GM10266 (cell line): ENCODE data around the gene LDLRAD3.

Experiments
- DNase-seq: peaks from one replicate; pipeline ENCODE4 v3.0.0; 2012; ENCODE audit errors: extremely low spot score
- TF ChIP-seq, protein P1 (sequence below): IDR thresholded peaks from 2 replicates; pipeline ENCODE4 v1.5.1; 2012; ENCODE audit warnings: mild to moderate bottlenecking, low read depth; ENCODE audit not compliant: control insufficient read depth, insufficient read depth; ENCODE audit errors: missing control alignments

Gene LDLRAD3

DNA sequence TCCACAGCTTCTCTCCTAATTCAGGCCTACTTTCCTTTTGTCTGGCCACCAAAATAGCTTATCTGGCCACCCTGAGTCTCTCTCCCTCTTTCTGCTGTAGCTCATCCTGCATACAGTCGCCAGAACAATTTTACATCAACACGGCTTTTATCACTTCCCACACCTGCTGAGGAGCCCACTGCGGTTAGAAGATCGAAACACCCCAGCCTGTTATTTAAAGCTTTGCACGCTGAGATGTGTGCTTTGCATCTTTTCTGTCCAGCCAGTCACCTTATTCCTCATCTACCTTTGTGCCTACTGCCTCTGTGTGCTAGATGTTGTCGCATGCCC, 249.4 kb downstream of the LDLRAD3 start:
- TF ChIP-seq, protein P1, sequence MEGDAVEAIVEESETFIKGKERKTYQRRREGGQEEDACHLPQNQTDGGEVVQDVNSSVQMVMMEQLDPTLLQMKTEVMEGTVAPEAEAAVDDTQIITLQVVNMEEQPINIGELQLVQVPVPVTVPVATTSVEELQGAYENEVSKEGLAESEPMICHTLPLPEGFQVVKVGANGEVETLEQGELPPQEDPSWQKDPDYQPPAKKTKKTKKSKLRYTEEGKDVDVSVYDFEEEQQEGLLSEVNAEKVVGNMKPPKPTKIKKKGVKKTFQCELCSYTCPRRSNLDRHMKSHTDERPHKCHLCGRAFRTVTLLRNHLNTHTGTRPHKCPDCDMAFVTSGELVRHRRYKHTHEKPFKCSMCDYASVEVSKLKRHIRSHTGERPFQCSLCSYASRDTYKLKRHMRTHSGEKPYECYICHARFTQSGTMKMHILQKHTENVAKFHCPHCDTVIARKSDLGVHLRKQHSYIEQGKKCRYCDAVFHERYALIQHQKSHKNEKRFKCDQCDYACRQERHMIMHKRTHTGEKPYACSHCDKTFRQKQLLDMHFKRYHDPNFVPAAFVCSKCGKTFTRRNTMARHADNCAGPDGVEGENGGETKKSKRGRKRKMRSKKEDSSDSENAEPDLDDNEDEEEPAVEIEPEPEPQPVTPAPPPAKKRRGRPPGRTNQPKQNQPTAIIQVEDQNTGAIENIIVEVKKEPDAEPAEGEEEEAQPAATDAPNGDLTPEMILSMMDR, result no peak
- no peak for DNase-seq

DNA sequence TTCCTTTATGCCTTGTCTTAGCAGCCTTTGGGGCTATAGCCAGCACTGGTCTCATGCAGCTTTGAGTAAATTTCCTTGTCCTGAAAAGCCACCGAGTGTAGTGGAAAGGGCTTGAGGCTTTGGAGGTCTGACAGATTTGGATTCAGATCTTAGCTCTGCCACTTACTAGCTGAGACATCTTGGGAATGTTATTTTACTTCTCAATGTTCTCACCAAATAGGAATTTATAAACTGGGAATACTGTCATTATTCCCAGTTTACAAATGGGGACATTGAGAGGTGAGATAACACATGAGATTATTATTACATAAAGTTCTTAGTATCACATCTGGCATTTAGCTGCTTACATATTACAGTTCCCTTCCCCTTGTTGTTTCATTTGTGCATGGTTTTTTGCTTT, 249.9 kb downstream of the LDLRAD3 start:
- TF ChIP-seq, protein P1, result no peak
- no peak for DNase-seq

DNA sequence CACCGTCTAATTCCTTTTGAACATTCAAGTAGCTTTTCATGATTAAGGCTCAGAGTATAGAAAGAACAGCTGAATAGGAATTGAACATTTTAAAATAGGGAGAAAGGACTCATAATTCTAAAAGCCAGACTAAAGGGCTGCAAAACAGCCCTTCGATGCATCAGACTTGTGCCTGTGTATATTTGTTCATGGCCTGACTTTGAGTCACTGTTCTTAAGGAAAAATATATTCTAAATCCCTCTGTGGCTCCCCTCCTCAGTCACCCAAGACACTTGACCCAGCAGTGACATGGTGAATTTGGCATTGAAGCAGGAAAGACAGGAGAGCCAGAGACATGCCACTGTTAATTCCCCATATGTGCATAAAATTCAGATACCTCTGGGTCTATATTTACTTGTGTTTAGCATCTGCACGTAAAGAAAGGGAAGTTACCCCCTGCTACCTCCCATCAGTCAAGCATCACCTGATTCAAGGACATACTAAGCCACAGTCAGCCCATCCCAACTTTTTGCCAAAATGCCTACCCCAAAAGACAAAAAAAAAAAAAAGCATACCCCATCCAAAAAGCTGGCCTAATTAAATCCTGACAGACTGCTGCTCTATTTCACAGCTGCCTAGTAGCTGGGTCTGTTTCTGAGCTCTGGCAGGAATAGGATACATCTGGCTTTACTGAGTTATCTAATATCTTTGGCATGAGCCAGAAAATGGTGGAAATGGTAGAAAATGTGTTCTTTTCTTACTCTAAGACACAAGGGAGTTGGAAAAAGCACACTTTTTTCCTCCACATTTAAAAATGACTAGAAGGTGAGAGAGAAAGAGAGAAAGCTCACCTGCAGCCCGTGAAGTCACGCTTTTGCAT, 251.9 kb downstream of the LDLRAD3 start:
- DNase-seq, result no peak
- TF ChIP-seq, protein P1, result no peak

DNA sequence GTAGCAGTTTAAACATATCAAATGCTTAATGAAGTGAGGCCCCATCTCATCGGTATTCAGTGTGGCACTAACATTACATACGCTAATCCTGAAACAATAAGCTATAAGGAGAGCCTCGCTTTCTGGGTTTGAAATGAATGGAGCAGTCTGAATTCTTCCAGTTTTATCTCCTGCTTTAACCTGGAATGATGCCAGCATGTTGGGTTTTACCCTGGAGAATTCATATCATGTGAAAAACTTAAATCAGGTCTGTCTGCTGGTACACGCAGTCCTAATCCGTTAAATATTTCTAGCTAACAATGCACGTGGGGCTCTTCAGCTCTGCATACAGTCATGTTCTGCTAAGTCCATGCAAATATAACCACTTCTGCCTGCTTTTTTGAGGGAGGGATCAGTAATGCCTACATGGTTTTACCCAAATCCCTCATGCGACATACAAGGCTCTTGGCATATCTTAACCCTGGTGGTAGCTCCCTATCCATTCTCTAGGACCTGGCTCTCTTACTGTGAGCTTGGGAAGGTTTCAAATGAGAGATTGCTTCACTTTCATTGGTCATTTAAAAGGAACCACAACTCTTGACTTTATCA, 252.6 kb downstream of the LDLRAD3 start:
- TF ChIP-seq, protein P1, result no peak
- DNase-seq, result no peak

DNA sequence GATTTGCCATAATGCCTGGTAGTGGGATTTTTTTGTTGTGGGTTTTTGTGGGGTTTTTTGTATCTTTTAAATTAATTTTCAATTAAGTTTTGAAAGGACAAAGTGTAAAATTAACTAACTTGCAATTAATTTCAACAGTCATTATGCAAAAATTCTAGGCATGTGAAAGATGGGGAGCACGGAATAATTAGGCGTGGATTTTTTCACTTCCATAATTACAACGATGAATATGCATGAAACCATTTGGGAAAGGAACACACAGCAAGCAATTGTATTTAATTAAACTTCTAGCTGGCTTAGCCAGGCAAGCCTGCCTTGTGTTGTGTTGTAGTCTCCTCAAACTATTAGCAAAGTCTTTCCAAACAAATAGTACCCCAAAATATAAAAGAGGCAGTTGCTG, 257.5 kb downstream of the LDLRAD3 start:
- no peak for DNase-seq
- TF ChIP-seq, protein P1, result no peak

DNA sequence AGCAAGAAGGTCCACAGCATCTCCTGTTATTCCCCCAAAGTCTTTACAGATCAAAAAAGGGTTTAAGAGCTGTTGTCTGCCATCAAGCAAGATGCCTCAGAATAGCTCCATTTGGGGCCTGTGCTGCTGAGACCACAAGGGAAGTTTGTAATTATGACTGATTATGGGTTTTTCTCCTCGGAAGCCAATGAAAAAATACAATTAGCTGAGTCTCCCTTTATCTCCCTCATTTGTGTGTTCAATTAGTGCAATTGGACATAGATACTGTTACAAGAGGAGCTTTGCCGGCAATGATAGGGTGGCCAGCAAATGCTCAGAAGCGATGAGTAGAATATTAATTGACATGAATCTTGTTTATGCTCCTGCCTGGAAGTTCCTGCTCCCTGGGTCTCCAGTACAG, 261.7 kb downstream of the LDLRAD3 start:
- TF ChIP-seq, protein P1, result no peak
- no peak for DNase-seq

DNA sequence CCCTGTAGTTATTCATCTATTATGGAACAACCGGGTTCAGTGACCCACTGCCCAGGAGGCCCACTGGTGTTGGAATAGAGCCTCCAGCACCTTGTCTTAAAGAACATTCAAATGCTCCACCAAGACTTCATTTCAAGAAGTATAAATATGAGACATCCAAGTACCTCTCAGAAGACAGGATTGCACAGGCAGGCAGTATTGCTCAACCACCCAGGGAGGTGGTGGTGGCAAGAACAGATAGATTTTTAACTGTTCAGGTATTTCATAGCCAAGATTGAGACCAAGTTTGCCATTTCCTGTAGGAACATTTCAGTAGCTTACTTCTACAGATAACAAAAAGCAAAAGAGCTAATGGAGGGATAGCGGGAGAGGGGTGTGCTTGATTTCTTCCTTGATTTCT, 266.7 kb downstream of the LDLRAD3 start:
- no peak for DNase-seq
- TF ChIP-seq, protein P1, result no peak
